GM19193 (cell line): ENCODE data around the gene PRKN.

ENCODE experiments used
- POLR2A ChIP-seq: IDR thresholded peaks from 4 replicates; pipeline ENCODE4 v1.6.1; 2011; ENCODE audit not compliant: insufficient read depth, insufficient read length; ENCODE audit errors: extremely low read depth

The PRKN gene

DNA sequence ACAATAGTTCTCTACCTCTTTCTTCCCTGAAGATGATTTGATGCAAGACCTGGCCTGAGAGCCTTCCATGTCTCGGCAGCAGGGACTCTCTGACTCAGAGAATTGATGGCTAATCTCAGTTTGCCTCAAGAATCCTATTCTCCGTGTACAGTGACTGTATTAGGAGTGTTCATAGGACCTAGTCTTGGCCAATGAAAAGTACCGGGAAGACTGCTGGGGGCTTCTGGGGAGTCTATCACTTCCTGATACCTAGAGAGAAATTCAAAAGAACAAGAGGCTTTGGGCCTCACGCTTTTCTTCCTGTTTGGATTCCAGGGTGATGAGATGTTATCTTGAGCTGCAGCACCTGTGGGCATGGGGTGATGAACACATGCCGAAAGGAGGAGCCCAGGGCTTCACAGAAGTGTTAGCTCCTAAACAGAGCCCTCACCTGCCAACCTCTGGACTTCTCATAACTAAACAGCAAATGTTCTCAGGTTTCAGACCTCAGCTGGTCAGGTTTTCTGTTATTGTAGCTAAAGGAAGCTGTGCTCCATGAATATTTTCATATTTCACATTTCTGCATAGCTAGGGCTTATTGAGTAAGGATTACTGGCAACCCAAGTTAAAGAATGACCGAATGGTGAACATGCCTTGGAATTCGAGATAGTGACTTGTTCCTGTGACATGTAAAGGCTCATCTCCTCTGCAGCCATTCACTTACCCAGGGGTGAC lies 1130.6 kb downstream of the PRKN start:
- TF ChIP-seq POLR2A, result no peak

GRCh38 chr6:161594412-161594811 lies 1133.2 kb downstream of the PRKN start:
- no peak for TF ChIP-seq POLR2A

- no peak for TF ChIP-seq POLR2A
Measured at GRCh38 chr6:161590961-161591627, 1136.5 kb downstream of the PRKN start.

DNA sequence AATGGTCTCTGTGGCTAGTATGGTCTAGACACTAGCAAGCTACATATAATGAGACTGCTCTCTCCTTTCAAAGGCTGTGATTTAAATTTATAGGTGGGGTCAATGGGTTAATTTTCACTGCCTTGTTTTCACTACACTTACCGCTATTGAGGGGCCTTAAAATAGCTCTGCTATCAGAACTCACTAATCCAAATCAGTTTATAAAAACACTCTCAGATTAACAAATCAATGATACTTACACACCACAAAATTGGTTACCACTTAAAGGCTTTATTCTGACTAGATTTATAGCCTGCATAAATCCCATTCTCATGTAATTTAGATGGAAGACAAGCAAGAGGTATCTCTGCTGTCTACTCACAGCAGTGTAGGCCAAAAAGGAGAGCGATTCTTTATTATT lies 1140.7 kb downstream of the PRKN start:
- TF ChIP-seq POLR2A, result no peak

DNA sequence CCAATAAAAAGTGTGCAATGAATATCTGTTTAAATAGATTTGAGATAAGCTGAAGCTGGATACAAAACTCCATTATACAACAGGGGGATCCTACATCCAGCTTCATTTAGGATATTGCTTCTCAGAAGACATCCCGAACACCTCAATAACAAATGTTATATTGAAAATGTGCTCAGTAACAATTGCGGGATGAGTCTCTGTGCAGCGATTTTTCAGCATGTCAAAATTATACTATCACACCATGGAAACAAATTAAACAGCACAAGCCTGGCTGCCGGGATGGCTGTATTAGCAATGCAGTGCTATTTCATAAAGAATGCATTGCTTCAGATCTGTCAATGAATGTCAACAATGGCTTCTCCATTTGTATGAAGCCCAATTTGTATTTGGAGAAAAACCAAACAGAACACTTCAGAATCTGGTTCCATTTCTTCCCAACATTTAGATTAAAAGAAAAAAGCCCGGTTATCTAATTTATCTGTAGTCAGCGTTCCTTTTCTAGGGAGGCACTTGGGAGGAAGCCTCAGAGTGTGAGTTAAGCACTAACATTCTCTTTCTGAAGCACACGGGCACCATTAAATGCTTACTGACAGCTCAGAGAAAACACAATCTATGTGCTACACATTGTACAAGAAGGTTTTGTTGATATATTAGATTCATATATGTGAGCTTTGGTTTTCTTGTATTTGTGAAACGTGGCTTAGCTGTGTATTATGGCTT lies 1142.8 kb downstream of the PRKN start:
- TF ChIP-seq POLR2A, result no peak

DNA sequence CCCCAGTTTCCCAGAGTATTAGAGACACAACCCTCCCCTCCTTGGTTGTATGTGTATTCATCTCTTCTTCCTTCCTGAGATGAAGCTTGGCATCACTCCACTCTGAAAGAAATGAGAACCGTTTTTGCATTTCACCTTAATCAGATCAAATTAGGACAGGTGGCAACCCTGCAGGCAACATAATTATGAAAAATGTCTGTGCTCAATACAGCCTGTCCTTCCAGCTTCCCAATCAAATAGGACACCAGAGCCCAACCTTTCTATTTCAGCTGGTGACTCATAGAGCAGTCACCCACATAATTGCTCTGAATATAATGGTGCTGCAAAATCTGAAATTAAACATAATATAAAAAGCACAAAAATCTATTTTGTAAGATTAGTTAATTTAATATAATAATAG lies 1143.5 kb downstream of the PRKN start:
- TF ChIP-seq POLR2A, result no peak

DNA sequence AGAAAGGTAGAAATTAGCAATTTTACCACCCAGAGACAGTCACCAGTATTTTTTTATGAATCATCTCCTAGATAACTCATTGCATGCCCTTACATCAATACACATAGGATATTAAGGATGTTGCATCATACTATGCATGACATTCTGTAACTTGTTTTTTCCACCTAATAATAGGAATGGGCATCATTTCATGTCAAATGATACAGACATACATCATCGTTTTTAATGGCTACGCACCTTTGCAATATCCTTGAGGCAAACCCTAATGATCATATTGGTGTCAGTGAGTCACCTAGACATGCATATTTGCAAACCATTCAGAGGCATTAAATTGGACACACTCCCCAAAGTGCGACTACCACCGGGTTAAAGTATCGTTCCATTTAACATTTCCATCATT lies 1144.0 kb downstream of the PRKN start:
- TF ChIP-seq POLR2A, result no peak

DNA sequence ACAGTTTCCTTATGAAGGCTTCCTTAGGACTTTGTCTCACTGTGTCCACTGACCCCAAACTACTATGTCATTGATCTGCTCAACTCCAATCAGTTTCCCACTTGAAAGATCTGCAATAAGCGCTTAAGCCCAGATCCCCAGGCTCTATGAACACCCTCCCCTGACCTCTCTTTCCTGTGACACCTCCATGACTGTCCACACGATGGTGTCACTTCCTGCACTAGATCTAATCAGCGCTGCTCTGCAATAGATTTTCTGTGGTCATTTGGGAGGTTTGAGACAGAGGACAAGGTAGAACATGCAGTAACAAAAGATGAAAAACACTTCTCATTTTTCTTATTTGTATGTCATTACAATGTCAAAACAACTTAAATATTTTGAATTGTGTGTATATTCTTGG lies 1149.1 kb downstream of the PRKN start:
- no peak for TF ChIP-seq POLR2A

GRCh38 chr6:161575523-161576254 lies 1151.9 kb downstream of the PRKN start:
- TF ChIP-seq POLR2A, result no peak

DNA sequence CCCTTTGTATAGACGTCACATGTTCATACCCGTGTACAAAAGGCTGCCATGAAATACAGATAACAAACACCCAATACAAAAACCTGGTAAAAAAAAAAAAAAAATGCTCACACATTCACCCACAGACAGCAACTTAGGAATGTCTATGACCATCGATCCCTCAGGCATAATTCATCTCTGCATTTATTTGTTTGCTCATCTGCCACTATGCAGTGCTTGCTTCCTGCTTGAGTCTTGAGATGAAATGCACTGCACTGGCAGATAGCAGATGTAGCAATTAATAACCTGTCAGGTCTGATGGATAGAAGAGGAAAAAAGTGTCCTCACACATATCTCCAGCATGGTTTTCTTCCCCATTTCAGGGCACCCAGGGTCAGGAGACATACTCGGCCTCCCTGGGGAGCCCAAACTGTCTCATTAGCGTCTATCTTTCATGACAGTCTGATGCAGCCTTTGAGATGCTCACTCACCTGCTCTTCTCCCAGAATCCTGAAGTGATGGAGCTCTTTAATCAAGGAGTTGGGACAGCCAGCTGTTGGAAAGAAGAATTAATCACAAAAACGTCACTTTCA lies 1158.6 kb downstream of the PRKN start:
- TF ChIP-seq POLR2A, result no peak

GRCh38 chr6:161564952-161565351 lies 1162.6 kb downstream of the PRKN start:
- TF ChIP-seq POLR2A, result no peak

DNA sequence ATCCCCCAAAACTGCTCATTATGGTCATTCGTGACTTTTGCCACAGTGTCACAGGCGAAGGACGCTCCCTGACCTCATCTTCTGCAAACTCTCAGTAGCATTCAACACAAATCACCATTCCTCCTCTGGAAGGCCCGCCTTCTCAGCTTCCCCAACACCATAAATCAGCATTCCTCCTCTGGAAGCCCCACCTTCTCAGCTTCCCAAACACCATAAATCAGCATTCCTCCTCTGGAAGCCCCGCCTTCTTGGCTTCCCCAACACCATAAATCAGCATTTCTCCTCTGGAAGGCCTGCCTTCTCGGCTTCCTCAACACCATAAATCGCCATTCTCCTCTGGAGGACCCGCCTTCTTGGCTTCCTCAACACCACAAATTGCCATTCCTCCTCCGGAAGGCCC lies 1165.7 kb downstream of the PRKN start:
- no peak for TF ChIP-seq POLR2A

DNA sequence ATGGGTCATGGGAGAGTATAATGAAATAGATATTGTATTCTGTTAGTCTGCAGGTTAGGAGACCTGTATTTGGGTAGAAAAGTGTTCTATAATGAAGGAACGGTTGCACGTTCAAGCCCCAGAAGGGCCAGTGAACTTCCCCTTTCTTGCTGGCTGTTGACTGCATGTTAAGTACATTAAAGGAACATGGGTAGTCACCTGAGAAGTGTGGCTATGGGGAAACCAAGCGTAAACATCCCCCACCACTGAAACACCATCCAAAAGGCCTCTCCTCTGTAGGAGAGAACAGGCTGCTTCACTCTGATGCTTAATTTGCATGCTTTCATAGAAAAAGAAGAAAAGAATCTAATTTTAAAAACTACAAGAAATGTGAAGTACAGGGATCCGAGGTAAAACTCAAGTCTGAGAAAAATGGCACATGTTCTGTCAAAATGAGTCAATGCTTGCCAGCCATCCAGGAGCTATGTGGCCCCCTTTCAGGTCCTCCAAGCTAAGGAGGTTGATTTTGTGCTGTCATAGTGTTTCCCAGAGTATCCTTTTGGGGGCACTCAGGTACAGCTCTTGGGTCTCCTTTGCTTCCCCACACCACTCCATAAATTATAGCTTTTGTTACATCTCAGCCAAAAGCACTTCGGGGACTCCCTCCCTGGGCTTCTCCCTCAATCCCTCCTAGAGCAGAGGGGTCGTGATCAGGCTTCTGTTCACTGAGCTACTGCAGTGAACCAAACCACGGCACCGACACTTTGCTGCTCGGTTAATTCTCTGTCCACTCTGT lies 1170.0 kb downstream of the PRKN start:
- no peak for TF ChIP-seq POLR2A

GRCh38 chr6:161554883-161555282 lies 1172.7 kb downstream of the PRKN start:
- no peak for TF ChIP-seq POLR2A
